HG02610 (cell line): ENCODE data around the gene ASPHD2.
"Not testable (repeated sequence)": the region's sequence is repeated elsewhere in the genome, so short reads cannot be mapped to it uniquely, and the experiment has no call there.

Experiments used
- ATAC-seq: cut with Tn5 transposase; IDR thresholded peaks from one replicate; pipeline ENCODE4 v1.9.1; 2021; ENCODE audit warnings: mild to moderate bottlenecking, moderate library complexity; ENCODE audit not compliant: unreplicated experiment

Gene ASPHD2

GRCh38 chr22:26416256-26416655 lies 12.8 kb upstream of the ASPHD2 start:
- no peak for ATAC-seq

- ATAC-seq: no peak
These were observed 12.3 kb upstream of the ASPHD2 start for GRCh38 chr22:26416670-26417276.

GRCh38 chr22:26417406-26417805 lies 11.7 kb upstream of the ASPHD2 start:
- no peak for ATAC-seq

GRCh38 chr22:26418620-26419019 lies 10.4 kb upstream of the ASPHD2 start:
- ATAC-seq: no peak

- ATAC-seq: no peak
These were observed 2.1 kb upstream of the ASPHD2 start for GRCh38 chr22:26426924-26427323.

- peak; percentile 8 for ATAC-seq
These were observed 612 bp downstream of the ASPHD2 start for GRCh38 chr22:26429458-26430286.

- no peak for ATAC-seq
These were observed 1.5 kb downstream of the ASPHD2 start for GRCh38 chr22:26430600-26430999.

GRCh38 chr22:26431261-26431995 lies 2.4 kb downstream of the ASPHD2 start:
- no peak for ATAC-seq

- ATAC-seq: no peak
These were observed 3.7 kb downstream of the ASPHD2 start for GRCh38 chr22:26432619-26433311.

- ATAC-seq: no peak
These were observed 4.7 kb downstream of the ASPHD2 start for GRCh38 chr22:26433805-26434204.

GRCh38 chr22:26435327-26436093 lies 6.5 kb downstream of the ASPHD2 start:
- ATAC-seq: no peak

GRCh38 chr22:26436903-26437515 lies 7.9 kb downstream of the ASPHD2 start:
- no peak for ATAC-seq

- ATAC-seq: no peak
These were observed 8.8 kb downstream of the ASPHD2 start for GRCh38 chr22:26437694-26438392.

GRCh38 chr22:26438776-26439175 lies 9.7 kb downstream of the ASPHD2 start:
- ATAC-seq: not testable (repeated sequence)

GRCh38 chr22:26439559-26439958 lies 10.5 kb downstream of the ASPHD2 start:
- no peak for ATAC-seq

- no peak for ATAC-seq
These were observed 13.2 kb downstream of the ASPHD2 start for GRCh38 chr22:26442086-26442756.

- no peak for ATAC-seq
These were observed 15.0 kb downstream of the ASPHD2 start for GRCh38 chr22:26443901-26444690.

GRCh38 chr22:26444777-26445176 lies 15.7 kb downstream of the ASPHD2 start:
- no peak for ATAC-seq
